ENCODE measurements around the gene ABCA13. TPM values are rescaled to one million over a fixed set of nuclear protein-coding genes. Genes with fewer than 3 reads are reported as not detected.

Gene ABCA13
- total RNA-seq, 1 experiment from 2014 or later: 0.62 TPM

GRCh38 chr7:48298779-48299178, 127.5 kb downstream of the ABCA13 start:
- peak; percentile 91 for DNase-seq (ENCODE audit: low spot score)

- DNase-seq (ENCODE audit: low spot score): peak; percentile 81
Observed at GRCh38 chr7:48299580-48300169, 128.4 kb downstream of the ABCA13 start.

- DNase-seq (ENCODE audit: low spot score): no peak
Observed at GRCh38 chr7:48300301-48300700, 129.0 kb downstream of the ABCA13 start.

- DNase-seq (ENCODE audit: low spot score): no peak
Observed at GRCh38 chr7:48301201-48301600, 129.9 kb downstream of the ABCA13 start.

DNA sequence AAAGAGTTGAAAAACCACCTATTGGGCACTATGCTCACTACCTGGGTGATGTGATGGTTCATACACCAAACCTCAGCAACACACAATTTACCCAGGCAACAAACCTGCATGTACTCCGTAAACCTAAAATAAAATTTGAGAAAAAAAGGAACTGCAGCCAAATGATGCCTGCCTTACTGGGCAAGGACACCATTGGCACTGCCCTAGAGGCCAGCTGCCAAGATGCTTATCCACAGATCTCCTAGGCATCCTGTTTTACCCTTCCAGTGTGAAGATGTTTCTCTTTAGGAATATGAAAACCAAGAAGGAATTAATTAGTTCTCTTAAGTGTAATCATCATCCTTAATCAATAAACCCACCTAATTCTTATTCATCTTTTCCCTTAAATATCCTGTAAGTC, 133.4 kb downstream of the ABCA13 start:
- DNase-seq (ENCODE audit: low spot score): no peak

DNA sequence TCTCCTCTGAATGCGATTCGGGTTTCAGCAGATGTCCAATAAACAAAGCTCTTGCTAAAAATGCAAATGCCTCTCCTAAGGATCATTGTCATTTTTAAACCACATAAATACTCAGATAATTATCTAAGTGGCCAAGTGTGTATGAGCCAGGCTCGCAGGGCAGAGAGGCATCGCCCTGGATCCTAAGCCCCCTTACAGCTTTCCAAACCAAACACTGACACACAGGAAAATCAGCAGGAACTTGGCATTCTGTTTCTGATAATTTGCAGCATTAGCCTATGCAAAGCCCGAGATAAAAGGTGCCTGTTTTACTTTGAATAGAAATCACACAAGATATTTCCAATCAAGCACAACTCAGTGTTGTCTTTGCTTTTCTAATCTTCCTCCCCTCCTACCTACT, 134.4 kb downstream of the ABCA13 start:
- DNase-seq (ENCODE audit: low spot score): no peak

DNA sequence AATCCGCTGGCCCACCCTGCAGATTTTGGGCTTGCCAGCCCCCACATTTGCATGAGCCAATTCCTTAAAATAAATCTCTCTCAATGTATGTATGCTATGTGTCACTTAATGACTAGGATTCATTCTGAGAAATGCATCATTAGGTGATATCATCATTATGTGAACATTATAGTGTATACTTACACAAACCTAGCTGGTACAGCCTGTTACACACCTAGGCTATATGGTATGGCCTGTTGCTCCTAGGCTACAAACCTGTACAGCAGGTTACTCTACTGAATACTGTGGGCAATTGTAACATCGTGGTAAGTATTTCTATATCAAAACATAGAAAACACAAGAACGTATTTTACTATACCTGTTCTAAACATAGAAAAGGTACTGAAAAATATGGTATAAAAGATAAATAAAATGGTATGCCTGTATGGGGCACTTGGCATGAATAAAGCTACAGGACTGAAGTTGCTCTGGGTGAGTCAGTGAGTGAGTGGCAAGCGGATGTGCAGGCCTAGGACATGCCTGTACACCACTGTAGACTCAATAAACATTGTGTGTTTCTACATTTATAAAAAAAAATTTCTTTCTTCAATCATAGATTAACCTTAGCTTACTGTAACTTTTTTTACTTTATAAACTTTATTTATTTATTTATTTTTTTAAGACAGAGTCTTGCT, 135.9 kb downstream of the ABCA13 start:
- DNase-seq (ENCODE audit: low spot score): no peak

- no peak for DNase-seq (ENCODE audit: low spot score)
Observed at GRCh38 chr7:48309720-48310119, 138.5 kb downstream of the ABCA13 start.

- no peak for DNase-seq (ENCODE audit: low spot score)
Observed at GRCh38 chr7:48311464-48312100, 140.3 kb downstream of the ABCA13 start.

GRCh38 chr7:48312151-48312550, 140.9 kb downstream of the ABCA13 start:
- DNase-seq (ENCODE audit: low spot score): no peak

- DNase-seq (ENCODE audit: low spot score): no peak
Observed at GRCh38 chr7:48316768-48317167, 145.5 kb downstream of the ABCA13 start.

- no peak for DNase-seq (ENCODE audit: low spot score)
Observed at GRCh38 chr7:48317360-48317759, 146.1 kb downstream of the ABCA13 start.

GRCh38 chr7:48321319-48322010, 150.2 kb downstream of the ABCA13 start:
- no peak for DNase-seq (ENCODE audit: low spot score)

- peak; percentile 36 for DNase-seq (ENCODE audit: low spot score)
Observed at GRCh38 chr7:48337012-48337621, 165.9 kb downstream of the ABCA13 start.

DNA sequence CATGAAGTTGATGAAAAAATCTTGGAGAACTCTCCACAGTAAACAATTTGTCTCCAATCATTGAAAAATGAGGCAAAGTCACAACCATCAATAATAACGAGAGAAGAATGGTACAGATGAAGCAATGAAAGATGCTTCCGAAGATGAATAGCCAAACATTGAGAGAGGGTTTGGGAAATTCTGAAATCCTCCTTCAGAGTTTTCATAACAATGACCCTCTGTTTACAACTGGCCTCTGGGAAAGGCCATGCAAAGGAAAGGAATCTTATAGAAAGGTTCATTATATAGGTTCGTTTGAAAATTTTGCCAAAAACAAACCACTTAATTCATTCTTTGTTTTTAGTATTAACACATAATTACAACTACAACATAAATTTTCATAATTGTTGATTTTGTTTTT, 166.5 kb downstream of the ABCA13 start:
- DNase-seq (ENCODE audit: low spot score): no peak

- no peak for DNase-seq (ENCODE audit: low spot score)
Observed at GRCh38 chr7:48347230-48347825, 176.1 kb downstream of the ABCA13 start.

GRCh38 chr7:48350515-48350914, 179.3 kb downstream of the ABCA13 start:
- DNase-seq (ENCODE audit: low spot score): no peak

- DNase-seq (ENCODE audit: low spot score): no peak
Observed at GRCh38 chr7:48351900-48352299, 180.6 kb downstream of the ABCA13 start.

DNA sequence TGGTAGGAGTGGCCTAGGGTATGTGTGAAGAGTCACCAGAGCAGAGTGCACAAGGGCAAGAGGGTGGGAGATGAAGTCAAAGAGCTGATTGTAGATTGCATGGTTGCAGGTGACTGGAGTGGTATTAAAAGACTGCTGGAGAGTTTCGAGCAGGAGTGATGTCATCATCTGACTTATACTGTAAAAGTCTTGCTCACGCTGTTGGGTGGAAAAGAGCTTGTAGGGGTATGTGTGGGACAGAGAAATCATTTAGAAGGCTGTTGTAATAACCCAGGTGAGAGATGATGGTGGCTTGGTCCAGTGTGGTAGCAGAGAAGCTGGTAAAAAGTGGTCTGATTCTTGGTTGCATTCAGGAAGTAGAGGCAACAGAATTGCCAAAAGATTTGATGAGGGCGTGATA, 184.1 kb downstream of the ABCA13 start:
- DNase-seq (ENCODE audit: low spot score): no peak

DNA sequence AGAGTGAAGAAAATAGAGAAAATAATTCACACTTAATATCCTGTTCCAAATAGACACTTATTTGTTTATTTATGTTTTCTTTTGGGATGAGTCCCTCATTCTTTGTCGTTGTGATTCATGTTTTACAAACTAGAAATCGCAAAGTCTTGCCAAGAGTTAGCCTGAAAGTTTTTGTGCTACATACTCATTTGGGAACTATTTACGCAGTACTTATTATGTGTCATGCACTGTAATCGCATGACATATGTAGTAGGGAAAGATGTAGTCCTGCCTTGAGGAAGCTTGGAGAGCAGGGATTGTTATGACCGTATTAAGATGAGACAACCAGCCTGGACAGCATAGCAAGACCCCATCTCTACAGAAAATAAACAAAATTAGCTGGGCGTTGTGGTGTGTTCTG, 189.3 kb downstream of the ABCA13 start:
- peak; percentile 30 for DNase-seq (ENCODE audit: low spot score)

DNA sequence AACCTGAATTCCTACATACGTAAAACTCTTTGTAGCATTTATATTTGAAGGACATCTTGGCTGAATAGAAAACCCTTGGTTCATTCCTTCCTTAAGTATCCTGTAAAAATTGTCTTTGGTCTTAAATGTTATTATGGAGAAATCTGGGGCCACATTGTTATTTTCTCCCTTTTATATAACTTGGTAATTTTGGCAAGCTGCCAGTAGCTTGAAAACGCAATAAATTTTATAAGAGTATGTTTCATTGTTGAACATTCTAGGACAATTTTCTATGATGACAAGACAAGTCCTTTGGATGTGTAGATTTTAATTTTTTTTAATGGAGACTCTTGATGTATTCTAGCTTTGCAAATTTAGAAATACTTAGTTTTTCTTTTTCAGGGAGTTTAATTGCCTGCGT, 191.9 kb downstream of the ABCA13 start:
- DNase-seq (ENCODE audit: low spot score): no peak

DNA sequence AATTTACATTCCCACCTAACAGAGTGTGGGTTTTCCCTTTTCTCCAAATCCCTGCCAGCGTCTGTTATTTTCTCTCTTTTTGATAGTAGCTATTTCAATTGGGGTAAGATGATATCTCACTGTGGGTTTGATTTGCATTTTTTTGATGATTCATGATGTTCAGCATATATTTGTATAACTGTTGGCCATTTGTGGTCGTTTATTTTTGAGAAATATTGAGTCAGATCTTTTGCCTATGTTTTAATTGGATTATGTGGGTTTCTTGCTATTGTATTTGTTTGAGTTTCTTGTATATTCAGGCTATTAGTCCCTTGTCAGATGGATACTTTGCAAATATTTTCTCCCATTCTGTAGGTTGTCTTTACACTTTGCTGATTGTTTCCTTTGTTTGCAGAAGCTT, 193.8 kb downstream of the ABCA13 start:
- peak; percentile 12 for DNase-seq (ENCODE audit: low spot score)

All from A172 (cell line).